Measurements from ENCODE around the gene SCO1.
"Not testable (repeated sequence)": the region's sequence is repeated elsewhere in the genome, so short reads cannot be mapped to it uniquely, and the experiment has no call there.

The SCO1 gene

GRCh38 chr17:10725262-10725661, 27.9 kb upstream of the SCO1 start:
- no peak for DNase-seq (ENCODE audit: low read depth in 2 of 2)

GRCh38 chr17:10724546-10725195, 27.3 kb upstream of the SCO1 start:
- no peak for DNase-seq (ENCODE audit: low read depth in 2 of 2)

GRCh38 chr17:10718547-10718946, 21.2 kb upstream of the SCO1 start:
- DNase-seq (ENCODE audit: low read depth in 2 of 2) = no peak

GRCh38 chr17:10716218-10716617, 18.9 kb upstream of the SCO1 start:
- no peak for DNase-seq (ENCODE audit: low read depth in 2 of 2)

- DNase-seq (ENCODE audit: low read depth in 2 of 2) = no peak
These were observed 16.0 kb upstream of the SCO1 start for GRCh38 chr17:10713318-10713717.

- DNase-seq (ENCODE audit: low read depth in 2 of 2) = no peak
These were observed 8.4 kb upstream of the SCO1 start for GRCh38 chr17:10705727-10706126.

- no peak for DNase-seq (ENCODE audit: low read depth in 2 of 2)
These were observed 5.2 kb upstream of the SCO1 start for GRCh38 chr17:10702574-10702973.

- no peak for DNase-seq (ENCODE audit: low read depth in 2 of 2)
These were observed 2.5 kb upstream of the SCO1 start for GRCh38 chr17:10699856-10700255.

GRCh38 chr17:10698096-10698818, 924 bp upstream of the SCO1 start:
- no peak for DNase-seq (ENCODE audit: low read depth in 2 of 2)

GRCh38 chr17:10695875-10696407, 1.4 kb downstream of the SCO1 start:
- DNase-seq (ENCODE audit: low read depth in 2 of 2) = not testable (repeated sequence)

- DNase-seq (ENCODE audit: low read depth in 2 of 2) = no peak
These were observed 9.8 kb downstream of the SCO1 start for GRCh38 chr17:10687499-10687898.

- no peak for DNase-seq (ENCODE audit: low read depth in 2 of 2)
These were observed 13.5 kb downstream of the SCO1 start for GRCh38 chr17:10683853-10684252.

GRCh38 chr17:10681866-10682446, 15.4 kb downstream of the SCO1 start:
- DNase-seq (ENCODE audit: low read depth in 2 of 2) = no peak

GRCh38 chr17:10674704-10675103, 22.6 kb downstream of the SCO1 start:
- DNase-seq (ENCODE audit: low read depth in 2 of 2) = no peak

- no peak for DNase-seq (ENCODE audit: low read depth in 2 of 2)
These were observed 24.0 kb downstream of the SCO1 start for GRCh38 chr17:10673312-10673711.

- DNase-seq (ENCODE audit: low read depth in 2 of 2) = no peak
These were observed 28.6 kb downstream of the SCO1 start for GRCh38 chr17:10668775-10669174.

GRCh38 chr17:10666906-10667305, 30.4 kb downstream of the SCO1 start:
- no peak for DNase-seq (ENCODE audit: low read depth in 2 of 2)

GRCh38 chr17:10664571-10664970, 32.8 kb downstream of the SCO1 start:
- DNase-seq (ENCODE audit: low read depth in 2 of 2) = no peak

GRCh38 chr17:10663231-10663630, 34.1 kb downstream of the SCO1 start:
- DNase-seq (ENCODE audit: low read depth in 2 of 2) = no peak

- DNase-seq (ENCODE audit: low read depth in 2 of 2) = no peak
These were observed 35.9 kb downstream of the SCO1 start for GRCh38 chr17:10661437-10661836.

- no peak for DNase-seq (ENCODE audit: low read depth in 2 of 2)
These were observed 39.5 kb downstream of the SCO1 start for GRCh38 chr17:10657879-10658278.

- DNase-seq (ENCODE audit: low read depth in 2 of 2) = no peak
These were observed 40.2 kb downstream of the SCO1 start, which contains the start of gene MYH3 for GRCh38 chr17:10657148-10657547. MYH3 (minus strand) TSS chr17:10657309; CDS start chr17:10655064, 2,245 bp downstream.

GRCh38 chr17:10653987-10654386, 43.3 kb downstream of the SCO1 start:
- DNase-seq (ENCODE audit: low read depth in 2 of 2) = no peak
